ENCODE measurements around the gene CTNNB1. TPM values are rescaled to one million over a fixed set of nuclear protein-coding genes. Genes with fewer than 3 reads are reported as not detected.

CTNNB1 gene
- total RNA-seq, 1 experiment from 2014 or later: 258 TPM

DNA sequence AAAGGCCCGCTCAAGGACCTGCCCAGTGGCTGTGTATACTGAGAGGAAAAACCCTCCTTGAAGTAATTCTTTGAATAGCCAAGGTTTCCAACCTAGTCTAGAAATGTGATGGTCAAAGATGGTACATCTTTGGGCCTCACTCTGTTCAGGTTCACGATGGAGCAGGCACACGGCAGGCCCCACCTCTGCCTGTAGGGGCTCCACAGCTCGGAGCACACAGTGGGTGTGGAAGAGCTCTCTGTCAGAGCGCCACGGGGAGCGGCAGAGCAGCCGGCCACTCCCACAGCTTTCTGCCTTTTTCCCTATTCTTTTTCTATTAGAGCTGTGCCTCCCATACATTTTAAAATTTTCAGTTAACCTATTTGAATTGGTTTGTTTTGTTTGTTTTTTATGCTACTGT is 89.5 kb downstream of the CTNNB1 start:
- CTCF ChIA-PET: no interaction called here
- Mint-ChIP-seq H3K9me3 (ENCODE audit: low read depth, unreplicated experiment) (no peaks in the 10 kb centered on the region), H3K4me3 (ENCODE audit: low read depth, unreplicated experiment) (no peak overlapping the region), H3K27ac (ENCODE audit: unreplicated experiment) (no peak overlapping the region), H3K4me1 (ENCODE audit: low read depth, unreplicated experiment) (no peaks in the 10 kb centered on the region), H3K36me3 (ENCODE audit: insufficient read depth, unreplicated experiment) (no peaks in the 10 kb centered on the region), H3K27me3 (ENCODE audit: unreplicated experiment) (no peaks in the 10 kb centered on the region)
- intact Hi-C loops (cut with micrococcal nuclease; ENCODE audit: unreplicated experiment): no loop called here
- no peak for DNase-seq
- no TSS peak for BruUV-seq (replicated peaks)
- TF ChIP-seq, protein P1, sequence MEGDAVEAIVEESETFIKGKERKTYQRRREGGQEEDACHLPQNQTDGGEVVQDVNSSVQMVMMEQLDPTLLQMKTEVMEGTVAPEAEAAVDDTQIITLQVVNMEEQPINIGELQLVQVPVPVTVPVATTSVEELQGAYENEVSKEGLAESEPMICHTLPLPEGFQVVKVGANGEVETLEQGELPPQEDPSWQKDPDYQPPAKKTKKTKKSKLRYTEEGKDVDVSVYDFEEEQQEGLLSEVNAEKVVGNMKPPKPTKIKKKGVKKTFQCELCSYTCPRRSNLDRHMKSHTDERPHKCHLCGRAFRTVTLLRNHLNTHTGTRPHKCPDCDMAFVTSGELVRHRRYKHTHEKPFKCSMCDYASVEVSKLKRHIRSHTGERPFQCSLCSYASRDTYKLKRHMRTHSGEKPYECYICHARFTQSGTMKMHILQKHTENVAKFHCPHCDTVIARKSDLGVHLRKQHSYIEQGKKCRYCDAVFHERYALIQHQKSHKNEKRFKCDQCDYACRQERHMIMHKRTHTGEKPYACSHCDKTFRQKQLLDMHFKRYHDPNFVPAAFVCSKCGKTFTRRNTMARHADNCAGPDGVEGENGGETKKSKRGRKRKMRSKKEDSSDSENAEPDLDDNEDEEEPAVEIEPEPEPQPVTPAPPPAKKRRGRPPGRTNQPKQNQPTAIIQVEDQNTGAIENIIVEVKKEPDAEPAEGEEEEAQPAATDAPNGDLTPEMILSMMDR (IDR thresholded peaks at IDR 0.05; ENCODE audit: unreplicated experiment): no peak

All from Calu3 (cell line).